ENCODE results near the gene NFASC. TPM values are rescaled to one million over a fixed set of nuclear protein-coding genes. Genes with fewer than 3 reads are reported as not detected.

NFASC gene
- polyA plus RNA-seq, 3 donors, result 0.08 TPM; not detected in 2

DNA sequence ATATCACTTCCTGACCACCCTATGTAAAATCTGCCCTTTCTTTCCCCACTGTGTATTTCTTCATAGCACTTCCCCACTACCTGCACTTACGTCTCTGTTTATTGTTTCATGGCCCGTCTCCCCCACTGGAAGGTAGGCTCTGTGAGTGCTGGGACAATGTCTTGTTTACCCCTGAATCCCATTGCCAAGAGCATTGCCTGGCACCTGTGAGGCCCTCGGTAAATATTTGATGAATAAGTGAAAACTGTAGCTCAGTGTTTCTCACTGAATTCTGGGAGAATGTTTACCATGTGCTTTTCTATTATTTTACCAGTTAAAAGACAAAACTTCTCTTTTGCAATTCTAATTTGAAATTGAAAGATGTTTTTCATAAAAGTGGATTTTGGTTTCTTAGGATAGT is 11.8 kb downstream of the NFASC start:
- H4K20me1 ChIP-seq (ENCODE audit: insufficient read depth, low read length), result no peaks in the 10 kb centered on the region
- intact Hi-C loops (cut with micrococcal nuclease), result no loop called here
- no peak for DNase-seq
- H3K9me3 Mint-ChIP-seq, result no peaks in the 10 kb centered on the region
- H3K4me2 ChIP-seq (replicated peaks; ENCODE audit: extremely low read depth, low read length, poor library complexity, severe bottlenecking), result no peak overlapping the region
- no peak overlapping the region for H3K27ac ChIP-seq (ENCODE audit: low read depth in 1 of 2, low read length in 2 of 2)
- no peak overlapping the region for H3K4me3 ChIP-seq (replicated peaks in 1 of 3; ENCODE audit: low read depth in 2 of 3, low read length in 3 of 3)
- no peak overlapping the region for H2AFZ ChIP-seq (ENCODE audit: insufficient read depth, low read depth, low read length, poor library complexity, severe bottlenecking)
- H3K9me3 ChIP-seq (replicated peaks in 1 of 2; ENCODE audit: control insufficient read depth in 1 of 2, insufficient read depth in 1 of 2, low read length in 2 of 2), result no peaks in the 10 kb centered on the region
- no peaks in the 10 kb centered on the region for H3K36me3 ChIP-seq (replicated peaks in 1 of 2; ENCODE audit: control insufficient read depth in 1 of 2, insufficient read depth in 2 of 2, low read length in 2 of 2)
- no peaks in the 10 kb centered on the region for H3K4me1 ChIP-seq (ENCODE audit: control insufficient read depth in 1 of 2, insufficient read depth in 2 of 2, low read length in 2 of 2)
- H3K4me3 Mint-ChIP-seq, result peak overlapping the region in 1 of 2 donors; percentile 31
- WGBS (ENCODE audit: insufficient coverage), result no CpG with 5 or more reads among the region's 3 CpGs
- H3K79me2 ChIP-seq (ENCODE audit: insufficient read depth, low read length), result no peaks in the 10 kb centered on the region
- no peaks in the 10 kb centered on the region for H3K36me3 Mint-ChIP-seq
- H3K27ac Mint-ChIP-seq, result no peak overlapping the region
- H3K27me3 Mint-ChIP-seq (ENCODE audit: low read depth in 3 of 3), result peaks cover 4 to 21% (median 17%) of the 10 kb centered on the region in 3 donors
- H3K9ac ChIP-seq (ENCODE audit: insufficient read depth, low read length, poor library complexity, severe bottlenecking), result no peak overlapping the region
- TF ChIP-seq, protein P1, sequence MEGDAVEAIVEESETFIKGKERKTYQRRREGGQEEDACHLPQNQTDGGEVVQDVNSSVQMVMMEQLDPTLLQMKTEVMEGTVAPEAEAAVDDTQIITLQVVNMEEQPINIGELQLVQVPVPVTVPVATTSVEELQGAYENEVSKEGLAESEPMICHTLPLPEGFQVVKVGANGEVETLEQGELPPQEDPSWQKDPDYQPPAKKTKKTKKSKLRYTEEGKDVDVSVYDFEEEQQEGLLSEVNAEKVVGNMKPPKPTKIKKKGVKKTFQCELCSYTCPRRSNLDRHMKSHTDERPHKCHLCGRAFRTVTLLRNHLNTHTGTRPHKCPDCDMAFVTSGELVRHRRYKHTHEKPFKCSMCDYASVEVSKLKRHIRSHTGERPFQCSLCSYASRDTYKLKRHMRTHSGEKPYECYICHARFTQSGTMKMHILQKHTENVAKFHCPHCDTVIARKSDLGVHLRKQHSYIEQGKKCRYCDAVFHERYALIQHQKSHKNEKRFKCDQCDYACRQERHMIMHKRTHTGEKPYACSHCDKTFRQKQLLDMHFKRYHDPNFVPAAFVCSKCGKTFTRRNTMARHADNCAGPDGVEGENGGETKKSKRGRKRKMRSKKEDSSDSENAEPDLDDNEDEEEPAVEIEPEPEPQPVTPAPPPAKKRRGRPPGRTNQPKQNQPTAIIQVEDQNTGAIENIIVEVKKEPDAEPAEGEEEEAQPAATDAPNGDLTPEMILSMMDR (IDR thresholded peaks at IDR 0.05), result no peak
- peaks cover 2% of the 10 kb centered on the region in 2 donors for H3K27me3 ChIP-seq (ENCODE audit: control insufficient read depth in 2 of 2, insufficient read depth in 2 of 2, low read length in 2 of 2)
- no peaks in the 10 kb centered on the region for H3K4me1 Mint-ChIP-seq

DNA sequence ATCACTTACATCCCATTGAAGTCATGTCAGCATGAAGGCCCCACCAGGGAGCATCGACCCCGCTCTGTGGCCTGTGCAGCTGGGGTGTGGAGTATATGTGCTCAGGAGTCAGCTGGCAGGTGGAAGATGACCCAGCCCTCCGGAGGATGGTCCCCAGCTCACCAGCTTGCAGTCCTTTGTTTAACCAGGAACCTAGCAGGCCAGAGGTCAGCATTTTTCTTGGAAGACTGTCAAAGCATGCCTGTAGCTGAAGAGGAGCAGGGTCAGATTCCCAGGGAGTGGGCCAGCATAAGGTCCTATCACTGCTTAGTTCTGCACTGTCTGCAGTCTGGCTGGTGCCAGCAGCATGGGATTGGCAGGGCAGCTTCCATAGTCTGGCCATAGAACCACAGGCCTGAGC is 12.7 kb downstream of the NFASC start:
- H3K4me3 ChIP-seq (replicated peaks in 1 of 3; ENCODE audit: low read depth in 2 of 3, low read length in 3 of 3), result no peak overlapping the region
- intact Hi-C loops (cut with micrococcal nuclease), result no loop called here
- H3K79me2 ChIP-seq (ENCODE audit: insufficient read depth, low read length), result no peaks in the 10 kb centered on the region
- H3K4me2 ChIP-seq (replicated peaks; ENCODE audit: extremely low read depth, low read length, poor library complexity, severe bottlenecking), result no peak overlapping the region
- no peaks in the 10 kb centered on the region for H3K9me3 ChIP-seq (replicated peaks in 1 of 2; ENCODE audit: control insufficient read depth in 1 of 2, insufficient read depth in 1 of 2, low read length in 2 of 2)
- no peak overlapping the region for H3K27ac ChIP-seq (ENCODE audit: low read depth in 1 of 2, low read length in 2 of 2)
- no peaks in the 10 kb centered on the region for H3K36me3 ChIP-seq (replicated peaks in 1 of 2; ENCODE audit: control insufficient read depth in 1 of 2, insufficient read depth in 2 of 2, low read length in 2 of 2)
- peaks cover 2 to 6% of the 10 kb centered on the region in 2 donors for H3K27me3 ChIP-seq (ENCODE audit: control insufficient read depth in 2 of 2, insufficient read depth in 2 of 2, low read length in 2 of 2)
- TF ChIP-seq, protein P1 (IDR thresholded peaks at IDR 0.05), result no peak
- no peaks in the 10 kb centered on the region for H3K9me3 Mint-ChIP-seq
- no peaks in the 10 kb centered on the region for H3K4me1 Mint-ChIP-seq
- H3K9ac ChIP-seq (ENCODE audit: insufficient read depth, low read length, poor library complexity, severe bottlenecking), result no peak overlapping the region
- no peaks in the 10 kb centered on the region for H3K36me3 Mint-ChIP-seq
- no peaks in the 10 kb centered on the region for H4K20me1 ChIP-seq (ENCODE audit: insufficient read depth, low read length)
- H3K27ac Mint-ChIP-seq, result no peak overlapping the region
- no peak for DNase-seq
- 100% methylated on average over 1 of the region's 3 CpGs for WGBS (ENCODE audit: insufficient coverage)
- peaks cover 2 to 22% (median 16%) of the 10 kb centered on the region in 3 donors for H3K27me3 Mint-ChIP-seq (ENCODE audit: low read depth in 3 of 3)
- no peak overlapping the region for H3K4me3 Mint-ChIP-seq
- H2AFZ ChIP-seq (ENCODE audit: insufficient read depth, low read depth, low read length, poor library complexity, severe bottlenecking), result no peak overlapping the region
- no peaks in the 10 kb centered on the region for H3K4me1 ChIP-seq (ENCODE audit: control insufficient read depth in 1 of 2, insufficient read depth in 2 of 2, low read length in 2 of 2)

Data from CD14-positive monocyte (primary cell).